Muscle of back (tissue), 11 donors: ENCODE measurements around the gene USP9Y. TPM values are rescaled to one million over a fixed set of nuclear protein-coding genes. Genes with fewer than 3 reads are reported as not detected.

Experiments
- DNase-seq, 3 donors: peaks; one replicate each; pipeline versions ENCODE4 v3.0.0 to v3.0.0-alpha.2; 2013
- polyA plus RNA-seq, 10 donors: library from polyadenylated mRNA; unstranded; fragments of 120-200 nt; gene quantifications; one replicate each; pipeline ENCODE4 v1.2.1, GENCODE V29; 2013; ENCODE audit not compliant: insufficient read length in 10 of 10

The USP9Y gene
- polyA plus RNA-seq, 10 donors, result 0.08 to 48.8 (median 24.2) TPM; not detected in 1

DNA sequence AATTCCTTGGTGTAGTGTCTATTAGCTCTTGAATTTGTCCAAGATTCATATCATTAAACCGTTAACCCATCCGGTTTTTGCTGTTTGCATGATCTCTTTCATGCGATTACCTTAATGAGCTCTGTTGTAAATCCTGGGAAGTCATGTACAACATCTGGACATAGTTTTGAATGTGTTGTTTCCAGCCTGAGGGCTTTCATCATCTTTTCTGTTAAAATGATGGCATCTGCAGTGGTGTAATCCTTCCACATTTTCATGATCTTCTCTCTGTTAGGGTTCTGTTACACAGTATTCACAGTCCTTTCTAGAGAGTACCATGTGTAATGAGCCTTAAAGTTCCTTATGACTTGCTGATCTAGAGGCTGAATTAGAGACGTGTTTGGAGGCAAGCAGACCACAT, 64.9 kb downstream of the USP9Y start:
- no peak for DNase-seq

GRCh38 chrY:12784521-12784920, 83.5 kb downstream of the USP9Y start:
- no peak for DNase-seq

DNA sequence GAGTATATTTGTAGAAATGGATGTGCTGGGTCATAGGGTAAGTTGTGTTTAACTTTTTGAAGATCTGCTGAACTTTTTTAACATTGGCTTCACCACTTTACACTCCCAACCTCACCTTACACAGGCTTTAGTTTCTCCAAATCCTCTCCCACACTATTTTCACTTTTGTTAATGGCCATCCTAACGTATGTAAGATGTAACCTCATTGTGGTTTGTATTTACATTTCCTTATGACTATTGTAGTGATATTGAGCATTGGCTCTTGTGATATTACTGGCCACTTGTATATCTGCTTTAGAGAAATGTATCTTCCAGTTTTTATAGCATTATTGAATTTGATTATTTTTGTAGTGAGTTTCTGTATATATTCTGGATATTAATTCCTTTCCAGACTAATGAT, 93.0 kb downstream of the USP9Y start:
- no peak for DNase-seq

DNA sequence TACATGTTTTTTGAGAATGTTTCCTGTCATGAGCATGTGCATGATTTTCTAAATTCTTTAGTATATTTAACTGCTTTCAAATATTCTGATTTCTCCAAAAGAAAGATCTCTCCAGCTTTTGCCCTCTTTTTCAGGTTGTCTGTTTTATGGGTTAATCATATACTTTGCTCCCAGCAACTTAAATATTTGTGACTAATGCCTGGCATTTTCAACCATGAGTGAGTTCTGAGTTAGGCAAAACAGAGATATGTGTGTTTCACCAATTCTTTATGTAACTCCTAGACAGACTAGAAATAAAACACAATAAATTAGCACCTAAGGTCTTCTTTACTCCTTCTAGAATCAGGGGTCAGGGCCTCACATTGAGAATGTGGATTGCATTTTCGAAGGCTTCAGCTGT, 107.0 kb downstream of the USP9Y start:
- DNase-seq, result no peak

GRCh38 chrY:12809034-12809433, 108.0 kb downstream of the USP9Y start:
- peak in 2 of 3 donors; percentile 10 to 16 for DNase-seq

DNA sequence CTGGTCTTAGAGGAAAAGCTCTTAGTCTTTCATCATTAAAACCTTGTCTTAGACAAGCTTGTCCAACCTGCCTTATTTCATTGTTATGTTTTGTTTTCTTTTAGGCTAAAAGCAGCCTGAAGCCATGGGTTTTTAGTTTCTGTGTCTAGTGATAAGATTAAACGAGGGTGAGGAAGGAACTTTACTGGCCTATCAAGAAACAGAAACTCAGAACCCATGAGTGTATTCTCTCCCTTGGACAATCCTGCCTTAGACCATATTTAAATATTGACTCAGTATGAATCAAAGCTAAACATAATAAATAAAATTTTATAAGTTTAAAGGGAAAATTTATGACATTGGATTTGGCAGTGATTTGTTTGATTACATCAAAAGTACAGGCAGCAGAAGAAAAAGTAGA, 122.4 kb downstream of the USP9Y start:
- DNase-seq, result no peak

DNA sequence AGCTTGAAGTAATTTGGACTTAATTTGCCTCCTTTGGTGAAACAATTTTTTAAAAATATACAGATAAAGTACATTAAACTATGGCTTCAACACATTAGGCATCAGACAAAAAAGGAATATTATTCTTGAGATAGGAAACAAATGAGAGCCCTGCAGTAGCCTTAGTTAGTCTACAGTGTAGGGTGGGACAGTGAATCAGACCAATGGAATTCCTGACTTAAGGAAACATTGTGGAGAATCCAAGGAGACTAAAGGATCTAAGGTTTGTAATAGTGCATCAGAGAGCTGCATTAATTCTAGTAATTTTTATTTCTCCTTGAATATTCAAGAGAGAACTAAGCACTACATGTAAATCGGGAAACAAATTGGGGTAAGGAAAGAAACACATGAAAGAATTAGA, 125.8 kb downstream of the USP9Y start:
- DNase-seq, result no peak

DNA sequence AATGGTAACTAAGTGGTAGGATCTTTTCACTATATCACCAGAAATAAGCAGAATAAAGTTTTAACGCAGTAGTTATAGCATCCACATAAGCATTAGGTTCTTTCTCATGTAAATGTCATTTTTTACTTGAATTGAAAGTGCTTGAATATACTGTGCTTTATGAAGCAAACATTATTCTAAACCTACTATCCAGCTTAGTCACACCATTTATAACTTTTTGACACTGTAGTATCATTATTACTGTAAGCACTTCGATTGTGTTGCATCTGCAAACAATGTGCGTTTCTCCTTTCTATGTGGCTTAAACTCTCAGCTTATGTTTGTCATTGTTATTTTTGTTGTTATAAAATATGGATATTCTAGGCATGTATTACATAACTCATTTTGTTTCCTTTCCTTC, 132.3 kb downstream of the USP9Y start:
- DNase-seq, result no peak

GRCh38 chrY:12837550-12837949, 136.5 kb downstream of the USP9Y start:
- no peak for DNase-seq

GRCh38 chrY:12841368-12841767, 140.3 kb downstream of the USP9Y start:
- DNase-seq, result no peak

- DNase-seq, result no peak
Measured at GRCh38 chrY:12846793-12847192, 145.8 kb downstream of the USP9Y start.

- DNase-seq, result no peak
Measured at GRCh38 chrY:12855791-12856275, 154.8 kb downstream of the USP9Y start.

GRCh38 chrY:12867960-12868359, 166.9 kb downstream of the USP9Y start:
- DNase-seq, result no peak

GRCh38 chrY:12896973-12897372, 195.9 kb downstream of the USP9Y start:
- no peak for DNase-seq

GRCh38 chrY:12898604-12899003, 197.6 kb downstream of the USP9Y start:
- no peak for DNase-seq

GRCh38 chrY:12904618-12905516, 203.8 kb downstream of the USP9Y start, which contains the start of gene DDX3Y:
TSS of gene DDX3Y (plus strand) at chrY:12904868. CDS start at chrY:12904937, 69 bp downstream.
- peak in 2 of 3 donors; percentile 93 to 96 for DNase-seq

DNA sequence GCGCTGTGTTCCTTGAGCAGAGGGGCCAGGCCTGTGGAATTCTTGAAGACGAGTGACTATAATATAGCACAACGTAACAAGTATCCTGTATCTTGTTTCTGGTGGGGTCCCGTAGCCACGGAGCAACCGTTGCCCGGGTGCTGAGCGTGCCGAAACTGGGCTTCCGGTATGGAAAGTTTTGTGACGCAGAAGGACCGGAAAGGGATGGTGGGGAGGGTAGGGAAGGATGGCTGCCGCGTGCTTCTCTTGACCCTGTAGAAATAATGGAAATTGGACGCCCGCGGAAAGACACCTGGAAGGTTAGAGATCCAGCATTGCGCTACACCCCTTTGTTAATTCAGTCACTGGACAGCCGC, 204.5 kb downstream of the USP9Y start:
- DNase-seq, result peak in 2 of 3 donors; percentile 73 to 92

DNA sequence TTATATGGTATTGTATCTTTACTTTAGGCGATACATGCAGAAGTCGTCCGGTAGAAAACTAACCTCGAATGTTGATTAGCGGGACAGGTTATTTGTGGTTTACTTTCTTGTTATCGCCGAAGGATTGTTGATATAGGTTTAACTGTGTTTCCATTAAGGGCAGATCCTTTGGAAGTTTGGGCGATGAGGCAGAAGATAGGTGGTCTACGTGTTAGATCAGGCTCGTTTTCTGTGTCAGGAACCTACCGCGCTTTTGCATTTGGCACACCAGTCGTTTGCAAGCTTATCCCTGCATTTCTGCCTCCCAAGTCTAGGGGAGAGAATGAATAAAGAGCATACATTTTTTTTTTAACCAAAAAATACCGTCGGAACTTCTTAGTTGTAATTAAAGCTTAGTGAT, 204.9 kb downstream of the USP9Y start:
- DNase-seq, result peak in 1 of 3 donors; percentile 16

Other genes with a start within 250 kb of the USP9Y start
- gene DDX3Y, start 203.6 kb downstream of the USP9Y start, polyA plus RNA-seq, result 10 to 100 TPM in 6 of 10 donors, under 1 TPM in 4; 0.07 to 94.0 (median 56.4) TPM